Right ventricle myocardium superior (tissue), 1 donor: ENCODE results near the gene GPX5. TPM values are rescaled to one million over a fixed set of nuclear protein-coding genes. Genes with fewer than 3 reads are reported as not detected.
"Not testable (repeated sequence)": the region's sequence is repeated elsewhere in the genome, so short reads cannot be mapped to it uniquely, and the experiment has no call there.

Source experiments
- ATAC-seq: fragments of 200-7000 bp; cut with Tn5 transposase; one replicate; pipeline ENCODE4 v1.9.1; 2020; ENCODE audit warnings: mild to moderate bottlenecking; ENCODE audit not compliant: poor library complexity
- DNase-seq: peaks from one replicate; pipeline ENCODE4 v3.0.0-alpha.2; 2020
- intact Hi-C: fragments of 100-400 bp; cut with DNase I; formaldehyde crosslinking; loops from one replicate; pipeline ENCODE4 v1.11.2; 2022
- long read RNA-seq: library from polyadenylated mRNA; unstranded; transcript quantifications from one replicate; pipeline ENCODE4 v2.0.0, GENCODE V29; 2021
- total RNA-seq: library from RNA; stranded (reverse); fragmentation: NEBNext Ultra II Directional; extraction: Animal tissue kit (Norgen Biotek cat#: 25700); gene quantifications from one replicate; pipeline ENCODE4 v1.2.1, GENCODE V29; 2021
- donor health status: DM: no; HTN: yes; CAD: no; lungs with severe emphysema.

GPX5 gene
- total RNA-seq: not detected
- long read RNA-seq: 0 reads

GRCh38 chr6:28525496-28526039, at the start of gene GPX5:
Gene GPX5, plus strand, starts transcription at chr6:28525881. Its CDS starts 133 bp downstream, at chr6:28526014.
- DNase-seq (no peak), ATAC-seq (no peak)
- intact Hi-C loops: no loop called here

- ATAC-seq: no peak
- no peak for DNase-seq
- intact Hi-C loops: no loop called here
Observed at GRCh38 chr6:28478518-28478917, 47.2 kb upstream of the GPX5 start.

GRCh38 chr6:28480253-28480932, 45.3 kb upstream of the GPX5 start:
- intact Hi-C loops: no loop called here
- no peak for ATAC-seq
- no peak for DNase-seq

GRCh38 chr6:28485482-28485881, 40.2 kb upstream of the GPX5 start:
- DNase-seq (no peak), ATAC-seq (no peak)
- intact Hi-C loops: no loop called here

GRCh38 chr6:28486533-28486932, 39.1 kb upstream of the GPX5 start:
- intact Hi-C loops: no loop called here
- ATAC-seq: no peak
- no peak for DNase-seq

GRCh38 chr6:28486988-28487742, 38.5 kb upstream of the GPX5 start:
- DNase-seq (no peak), ATAC-seq (no peak)
- intact Hi-C loops: no loop called here

GRCh38 chr6:28488916-28489365, 36.7 kb upstream of the GPX5 start:
- intact Hi-C loops: no loop called here
- DNase-seq (no peak), ATAC-seq (no peak)

GRCh38 chr6:28489366-28490204, 36.1 kb upstream of the GPX5 start:
- intact Hi-C loops: no loop called here
- ATAC-seq: no peak
- DNase-seq: no peak

GRCh38 chr6:28490205-28490890, 35.3 kb upstream of the GPX5 start:
- DNase-seq (no peak), ATAC-seq (no peak)
- intact Hi-C loops: no loop called here

- intact Hi-C loops: no loop called here
- DNase-seq (no peak), ATAC-seq (no peak)
Observed at GRCh38 chr6:28491984-28492317, 33.7 kb upstream of the GPX5 start.

GRCh38 chr6:28496099-28496779, 29.4 kb upstream of the GPX5 start:
- intact Hi-C loops: no loop called here
- ATAC-seq (no peak), DNase-seq (no peak)

- intact Hi-C loops: no loop called here
- DNase-seq: no peak
- ATAC-seq: no peak
Observed at GRCh38 chr6:28497306-28497705, 28.4 kb upstream of the GPX5 start.

GRCh38 chr6:28497893-28498292, 27.8 kb upstream of the GPX5 start:
- ATAC-seq (no peak), DNase-seq (no peak)
- intact Hi-C loops: no loop called here

GRCh38 chr6:28501259-28501658, 24.4 kb upstream of the GPX5 start:
- no peak for DNase-seq
- intact Hi-C loops: no loop called here
- ATAC-seq: no peak

- not testable (repeated sequence) for ATAC-seq, DNase-seq
Observed at GRCh38 chr6:28502136-28502535, 23.5 kb upstream of the GPX5 start.

GRCh38 chr6:28502709-28503305, 22.9 kb upstream of the GPX5 start:
- DNase-seq, intact Hi-C loops, ATAC-seq: not testable (repeated sequence)

More at GRCh38 chr6:28502136-28502535, 23.5 kb upstream of the GPX5 start:
- intact Hi-C loops: not testable (repeated sequence)

- ATAC-seq: no peak
- intact Hi-C loops: no loop called here
- no peak for DNase-seq
Observed at GRCh38 chr6:28505733-28506132, 19.9 kb upstream of the GPX5 start.
